NK-92 (cell line): ENCODE results near the gene SNTB2.

Experiments used
- DNase-seq: peaks from one replicate; lab custom pipeline; 2025; ENCODE audit not compliant: unreplicated experiment; lab: John Stamatoyannopoulos, UW

SNTB2 gene

DNA sequence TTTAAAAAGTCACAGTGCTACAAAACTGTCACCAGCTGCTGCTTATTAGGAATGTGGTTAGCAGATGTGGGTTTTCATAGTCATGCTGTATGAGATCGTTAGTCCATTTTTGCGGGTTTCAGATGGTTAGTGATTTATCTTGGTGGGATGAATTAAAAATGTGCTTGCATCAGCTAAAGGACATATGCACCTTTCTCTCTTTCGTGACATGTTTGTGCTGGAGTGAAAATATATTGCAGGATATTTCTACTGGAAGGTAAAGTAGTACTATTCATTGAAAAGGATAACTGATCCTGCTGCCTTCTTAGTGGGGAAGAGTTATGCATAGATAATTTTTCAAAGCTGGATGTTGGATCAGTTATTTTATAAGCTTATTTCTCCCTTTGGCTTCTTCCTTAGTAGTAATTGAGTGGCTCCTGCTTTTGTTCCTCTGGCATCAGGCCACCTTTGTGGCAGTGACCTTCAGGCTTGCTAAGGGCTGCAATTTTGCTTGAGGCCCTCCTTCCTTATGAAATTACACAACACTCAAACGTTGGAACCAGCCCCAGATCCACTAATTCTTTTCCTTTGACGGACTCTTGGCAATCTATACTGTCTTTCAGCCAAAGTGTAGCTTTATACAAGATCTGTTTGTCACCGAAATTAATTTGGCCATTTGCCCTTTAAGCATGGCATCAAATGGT is 7.5 kb upstream of the SNTB2 start:
- DNase-seq: no peak

GRCh38 chr16:69180011-69180338 is 7.0 kb upstream of the SNTB2 start:
- DNase-seq: no peak

DNA sequence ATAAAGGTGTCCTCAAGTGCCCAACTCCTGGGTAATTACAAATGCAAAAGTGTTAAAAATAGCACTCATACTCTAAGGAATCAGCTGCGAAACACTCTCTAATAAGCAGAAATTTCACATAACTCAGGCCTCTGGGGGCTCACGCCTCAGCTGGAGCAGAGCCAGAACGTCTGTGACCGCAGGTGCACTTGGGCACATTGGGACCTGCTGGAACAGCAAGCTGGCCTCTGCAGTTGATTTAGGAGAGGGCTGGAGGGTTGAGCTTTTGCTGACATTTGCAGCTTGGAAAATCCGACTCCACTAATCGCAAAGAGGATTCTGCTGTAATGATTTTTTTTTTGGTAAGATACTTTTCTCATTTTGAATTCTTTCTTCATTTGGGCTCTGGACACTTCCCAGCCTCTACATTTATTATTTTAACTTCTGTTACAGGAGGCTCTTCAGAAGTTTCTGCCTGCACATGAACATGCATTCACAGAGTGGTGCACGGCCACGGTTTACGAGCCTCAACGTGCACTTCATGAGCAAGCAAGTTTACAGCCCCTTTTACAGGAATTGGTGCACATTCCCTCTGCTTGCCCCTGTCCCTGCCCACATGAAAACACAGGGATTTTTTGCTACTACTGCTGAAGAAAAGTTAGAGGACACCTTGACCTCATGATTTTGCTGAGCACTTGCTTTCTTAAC is 4.1 kb upstream of the SNTB2 start:
- DNase-seq: no peak

DNA sequence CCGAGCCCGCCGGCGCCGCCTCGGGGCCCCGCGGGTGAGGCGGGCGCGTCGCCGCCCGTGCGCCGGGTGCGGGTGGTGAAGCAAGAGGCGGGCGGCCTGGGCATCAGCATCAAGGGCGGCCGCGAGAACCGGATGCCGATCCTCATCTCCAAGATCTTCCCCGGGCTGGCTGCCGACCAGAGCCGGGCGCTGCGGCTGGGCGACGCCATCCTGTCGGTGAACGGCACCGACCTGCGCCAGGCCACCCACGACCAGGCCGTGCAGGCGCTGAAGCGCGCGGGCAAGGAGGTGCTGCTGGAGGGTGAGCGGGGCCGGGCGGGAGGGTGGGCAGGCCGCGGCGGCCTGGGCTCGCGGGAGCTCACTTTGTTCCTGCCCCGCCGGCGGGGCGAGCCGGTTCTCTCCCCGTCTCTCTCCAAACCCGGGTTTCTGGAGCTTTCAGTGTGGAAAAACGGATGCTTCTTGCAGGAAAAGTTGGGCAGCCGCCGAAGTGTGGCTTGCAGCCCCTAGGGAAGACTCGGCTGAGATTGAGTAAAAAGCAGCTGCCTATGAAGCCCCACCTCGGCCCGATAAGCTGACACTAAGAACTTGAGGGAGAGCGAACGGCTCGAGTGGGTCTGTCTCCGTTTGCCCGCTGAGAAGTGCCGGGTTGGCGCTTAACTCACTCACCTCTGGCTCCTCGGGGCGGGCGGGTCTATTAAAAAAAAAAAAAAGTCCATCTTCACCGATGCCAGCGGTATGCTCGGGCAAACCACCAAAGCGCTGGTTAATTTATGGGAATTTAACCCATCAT is 677 bp downstream of the SNTB2 start:
- DNase-seq: no peak

DNA sequence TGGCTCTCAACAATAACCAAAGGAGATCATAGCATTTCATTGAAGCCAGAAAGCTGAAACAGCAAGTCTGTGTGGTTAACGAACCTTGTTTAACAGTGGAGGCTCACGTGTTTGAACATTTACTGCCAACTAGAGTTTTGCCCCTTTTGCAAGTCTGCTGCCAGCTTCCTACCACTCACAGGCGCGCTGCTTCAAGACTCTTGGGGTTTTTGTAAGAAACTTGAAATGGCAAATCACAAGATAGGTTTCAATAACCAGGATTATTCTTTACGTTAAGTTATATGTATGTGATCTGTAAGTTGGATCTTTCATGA is 1.2 kb downstream of the SNTB2 start:
- no peak for DNase-seq

GRCh38 chr16:69188716-69189115 is 1.8 kb downstream of the SNTB2 start:
- DNase-seq: no peak

DNA sequence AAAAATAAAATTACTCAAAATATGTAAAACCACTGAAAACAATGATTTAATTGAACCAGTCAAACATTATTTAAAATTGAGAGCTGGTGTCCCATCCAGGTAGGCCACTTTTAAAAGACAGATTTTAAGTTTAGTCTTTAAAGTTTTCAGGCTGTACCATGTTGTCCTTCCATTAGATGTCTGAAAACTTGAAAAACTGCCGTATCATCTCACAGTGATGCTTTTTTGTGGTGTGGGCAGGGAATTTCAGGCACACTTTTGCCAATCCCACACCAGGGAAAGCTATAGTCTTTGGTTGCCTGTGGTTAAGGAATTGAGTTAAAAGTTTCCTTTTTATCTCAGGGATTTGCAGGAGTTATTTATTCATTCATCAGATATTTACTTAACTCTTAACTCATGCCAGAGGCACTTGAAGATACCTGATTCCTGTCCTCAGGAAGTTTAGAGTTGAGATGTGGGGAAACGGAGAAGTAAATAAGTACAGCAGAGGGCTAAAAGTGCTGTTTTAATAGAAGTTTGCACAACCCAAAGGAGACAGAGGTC is 3.2 kb downstream of the SNTB2 start:
- DNase-seq: no peak

GRCh38 chr16:69190598-69190997 is 3.6 kb downstream of the SNTB2 start:
- DNase-seq: no peak

GRCh38 chr16:69191136-69191535 is 4.2 kb downstream of the SNTB2 start:
- DNase-seq: no peak

DNA sequence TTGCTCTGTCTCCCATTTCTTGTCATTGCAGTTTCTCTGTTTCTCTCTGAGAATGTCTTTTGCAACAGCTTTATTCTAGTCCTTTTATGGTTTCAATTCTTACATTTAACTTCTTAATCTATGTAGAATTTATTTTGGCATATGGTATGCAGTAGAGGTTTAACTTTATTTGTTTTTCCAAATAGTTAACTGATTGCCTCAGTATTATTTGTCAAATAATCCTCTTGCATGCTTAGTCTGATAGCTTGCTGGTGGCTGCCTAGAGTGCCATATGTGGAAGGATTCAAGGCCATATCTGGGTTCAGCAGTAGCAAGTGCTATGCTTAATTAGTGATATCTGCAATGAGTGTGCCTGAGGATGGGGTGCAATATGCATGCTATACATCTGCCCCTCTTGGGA is 6.9 kb downstream of the SNTB2 start:
- DNase-seq: no peak

DNA sequence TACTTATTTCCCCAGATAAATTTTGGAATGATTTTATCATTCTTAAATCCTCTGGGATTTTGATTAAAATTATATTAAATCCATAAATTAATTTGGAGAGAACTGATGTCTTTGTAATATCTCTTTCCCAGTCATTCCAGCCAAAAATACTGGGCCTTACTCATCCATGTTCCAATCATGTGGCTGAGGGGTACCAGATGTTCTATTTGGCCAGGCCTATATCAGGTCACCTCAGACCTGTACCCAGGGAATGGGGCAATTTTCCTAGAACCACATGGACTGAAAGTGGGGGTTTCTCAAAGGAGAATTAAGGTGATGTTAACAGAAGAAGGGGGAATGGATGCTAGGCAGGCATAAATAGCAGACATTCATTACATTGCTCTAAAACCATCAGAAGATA is 7.5 kb downstream of the SNTB2 start:
- no peak for DNase-seq

GRCh38 chr16:69195369-69196029 is 8.5 kb downstream of the SNTB2 start:
- DNase-seq: no peak

DNA sequence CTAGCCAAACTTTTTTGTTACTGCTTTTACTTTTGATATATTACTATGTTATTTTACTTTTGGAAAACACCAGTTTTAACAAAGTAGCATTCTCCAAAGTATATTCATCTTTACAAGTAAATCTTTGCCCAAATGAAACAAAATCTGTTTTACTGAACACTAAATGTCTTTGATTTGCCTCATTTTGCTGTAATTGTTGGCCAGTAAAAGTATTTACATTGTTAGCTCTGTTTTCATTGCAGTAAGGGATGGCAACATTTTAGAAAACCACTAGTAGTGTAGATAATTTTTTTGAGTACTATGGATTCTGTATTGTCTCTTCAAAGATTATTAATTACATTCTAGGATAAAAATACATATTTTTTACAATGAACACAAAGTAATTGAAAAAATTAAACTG is 10.6 kb downstream of the SNTB2 start:
- no peak for DNase-seq

- DNase-seq: no peak
Observed at GRCh38 chr16:69199382-69199781, 12.4 kb downstream of the SNTB2 start.

DNA sequence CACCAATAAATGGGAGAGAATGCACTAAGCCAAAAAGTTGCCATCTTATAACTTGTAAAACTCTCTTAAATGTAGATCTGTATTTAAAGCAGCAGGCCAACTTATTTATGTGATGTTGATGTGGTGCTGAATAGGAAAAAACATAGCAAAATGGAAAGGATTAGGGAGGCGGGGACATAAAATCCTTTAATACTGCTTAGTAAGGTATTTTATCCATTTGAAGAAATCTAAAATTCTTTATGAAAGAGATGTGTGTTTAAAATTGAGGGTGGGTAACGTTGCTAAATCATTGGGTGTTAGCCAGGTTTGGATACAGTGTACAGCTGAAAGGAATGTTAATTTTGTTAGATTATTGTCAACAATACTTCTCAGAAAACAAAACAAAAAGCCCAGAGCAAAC is 14.3 kb downstream of the SNTB2 start:
- no peak for DNase-seq

GRCh38 chr16:69201787-69202186 is 14.8 kb downstream of the SNTB2 start:
- no peak for DNase-seq

- DNase-seq: no peak
Observed at GRCh38 chr16:69204172-69204571, 17.2 kb downstream of the SNTB2 start.

GRCh38 chr16:69209735-69210134 is 22.8 kb downstream of the SNTB2 start:
- DNase-seq: no peak

DNA sequence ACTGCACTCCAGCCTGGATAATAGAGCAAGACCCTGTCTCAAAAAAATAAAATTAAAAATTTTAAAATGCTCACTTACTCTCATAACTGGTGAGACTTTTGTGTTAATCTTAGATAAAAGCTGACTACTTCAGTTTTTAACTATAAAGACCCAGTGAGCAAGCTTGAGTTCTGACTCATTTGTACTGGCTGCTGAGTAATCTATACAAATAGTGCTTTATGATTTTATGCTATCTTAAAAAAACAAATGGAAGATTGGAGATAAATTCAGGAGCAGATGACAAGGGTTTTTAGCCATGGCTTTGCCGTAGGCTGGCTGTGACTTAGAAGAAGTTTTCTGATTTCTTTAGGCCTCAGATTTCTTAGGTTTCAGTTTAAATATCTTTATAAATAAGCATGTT is 30.5 kb downstream of the SNTB2 start:
- no peak for DNase-seq

DNA sequence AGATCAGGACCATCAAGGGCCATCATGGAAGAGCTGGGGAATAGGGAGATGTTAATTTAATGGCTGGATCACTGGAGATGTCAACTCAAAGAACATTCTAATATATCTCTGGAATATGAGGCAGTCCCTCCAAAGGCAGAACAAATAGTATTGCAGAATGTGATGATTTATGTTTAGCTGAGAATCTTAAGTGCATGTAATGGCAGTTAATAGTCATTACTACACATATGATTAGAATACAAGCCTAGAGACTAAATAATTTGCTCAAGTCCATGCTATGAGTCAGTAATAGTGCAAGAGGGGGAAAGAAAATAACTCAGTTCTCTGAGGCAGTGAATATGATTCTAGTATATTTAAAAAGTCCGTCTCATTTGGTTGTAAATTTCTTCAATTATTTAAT is 32.3 kb downstream of the SNTB2 start:
- DNase-seq: no peak

GRCh38 chr16:69223882-69224281 is 36.9 kb downstream of the SNTB2 start:
- no peak for DNase-seq

DNA sequence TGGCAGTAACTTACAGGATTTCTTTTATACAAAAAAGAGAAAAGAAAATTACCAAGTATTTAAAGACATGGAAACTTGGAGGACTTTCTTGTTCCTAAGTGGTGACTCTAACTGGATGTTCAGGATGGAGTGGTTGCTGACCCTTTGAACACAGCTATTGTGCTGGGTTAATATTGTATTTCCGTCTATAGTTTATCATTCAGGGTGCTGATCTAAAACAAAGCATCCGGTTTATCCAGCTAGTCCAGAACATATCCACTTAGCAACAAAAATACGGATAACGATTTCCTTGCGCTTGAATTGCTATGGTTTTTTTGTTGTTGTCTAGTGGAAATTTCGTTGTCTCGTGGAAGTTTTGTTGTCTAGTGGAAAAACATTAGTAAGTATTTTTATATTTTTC is 38.2 kb downstream of the SNTB2 start:
- no peak for DNase-seq
